ENCODE data around the gene SPART.
"Not testable (repeated sequence)": the region's sequence is repeated elsewhere in the genome, so short reads cannot be mapped to it uniquely, and the experiment has no call there.

SPART gene

DNA sequence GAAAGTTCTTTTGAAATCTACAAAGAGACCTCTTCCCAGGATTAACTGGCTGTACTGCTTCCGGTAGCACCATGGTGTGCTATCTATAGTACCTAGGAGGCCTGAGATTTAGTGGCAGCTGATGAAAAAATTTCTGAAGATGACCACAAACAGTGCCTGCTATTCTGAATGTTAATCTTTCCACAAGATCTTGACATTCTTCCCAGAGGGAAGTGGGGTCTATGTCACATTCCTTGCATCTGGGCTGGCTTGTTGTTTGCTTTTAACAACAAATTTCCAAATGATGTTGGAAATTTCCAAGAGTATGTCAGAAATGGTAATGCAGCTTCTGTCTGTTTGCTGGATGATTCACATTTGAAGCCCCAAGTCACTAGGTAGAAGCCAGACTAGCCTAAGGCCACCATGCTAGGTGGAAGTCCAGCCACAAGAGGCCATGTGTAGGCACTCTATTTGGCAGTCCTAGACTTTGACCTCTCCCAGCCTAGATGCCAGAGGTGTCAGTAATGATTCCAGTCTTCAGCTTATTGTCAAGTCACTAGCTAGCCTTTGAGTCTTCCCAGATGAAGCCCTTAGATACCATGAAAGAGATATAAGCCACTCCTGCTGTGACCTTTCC lies 22.1 kb downstream of the SPART start:
- Histone ChIP-seq H3K4me1 (no peaks in the 10 kb centered on the region), H3K4me2 (no peak overlapping the region), H3K27ac (no peak overlapping the region), H3K36me3 (no peaks in the 10 kb centered on the region), H3K9me3 (no peaks in the 10 kb centered on the region), H3K9ac (no peak overlapping the region), H4K20me1 (no peaks in the 10 kb centered on the region), H3K27me3 (no peaks in the 10 kb centered on the region), H3K4me3 (no peak overlapping the region)
- TF ChIP-seq Cebpa-rat (IDR thresholded peaks at IDR 0.05) = no peak

DNA sequence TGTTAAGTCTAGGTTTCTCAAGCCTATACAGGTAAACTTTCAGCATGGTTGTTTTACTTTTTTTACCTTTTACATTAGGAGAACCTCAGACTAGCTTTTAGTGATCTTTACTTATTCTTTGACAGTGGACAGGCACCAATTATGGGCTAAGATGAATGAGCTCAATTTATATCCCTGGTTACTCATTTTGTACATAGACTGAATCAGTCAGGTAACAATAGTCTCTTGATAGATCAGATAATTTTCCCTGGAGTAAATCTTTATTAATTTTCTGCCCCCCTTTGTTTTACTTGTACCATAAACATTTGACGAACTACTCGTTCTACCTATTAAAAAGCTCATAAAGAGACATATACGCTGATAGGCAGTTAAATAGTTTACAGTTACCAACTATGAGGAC lies 22.8 kb downstream of the SPART start:
- no peak overlapping the region for H3K9ac ChIP-seq
- H3K4me2 ChIP-seq = no peak overlapping the region
- no peaks in the 10 kb centered on the region for H4K20me1 ChIP-seq
- H3K27ac ChIP-seq = no peak overlapping the region
- no peak overlapping the region for H3K4me3 ChIP-seq
- no peak for TF ChIP-seq Cebpa-rat (IDR thresholded peaks at IDR 0.05)
- H3K36me3 ChIP-seq = no peaks in the 10 kb centered on the region
- H3K4me1 ChIP-seq = no peaks in the 10 kb centered on the region
- H3K9me3 ChIP-seq = no peaks in the 10 kb centered on the region
- H3K27me3 ChIP-seq = no peaks in the 10 kb centered on the region

- H3K9me3 ChIP-seq, H3K4me1 ChIP-seq, H3K4me3 ChIP-seq, H4K20me1 ChIP-seq, H3K4me2 ChIP-seq, H3K9ac ChIP-seq, H3K27ac ChIP-seq, H3K36me3 ChIP-seq, H3K27me3 ChIP-seq: not testable (repeated sequence)
These were observed 26.4 kb downstream of the SPART start for GRCh38 chr13:36319793-36320192.

GRCh38 chr13:36313047-36313969 lies 32.9 kb downstream of the SPART start:
- no peaks in the 10 kb centered on the region for H4K20me1 ChIP-seq
- H3K9ac ChIP-seq = no peak overlapping the region
- H3K27me3 ChIP-seq = no peaks in the 10 kb centered on the region
- no peaks in the 10 kb centered on the region for H3K4me1 ChIP-seq
- H3K9me3 ChIP-seq = no peaks in the 10 kb centered on the region
- H3K4me2 ChIP-seq = no peak overlapping the region
- H3K27ac ChIP-seq = no peak overlapping the region
- H3K4me3 ChIP-seq = no peak overlapping the region
- H3K36me3 ChIP-seq = no peaks in the 10 kb centered on the region
- no peak for TF ChIP-seq Cebpa-rat (IDR thresholded peaks at IDR 0.05)

DNA sequence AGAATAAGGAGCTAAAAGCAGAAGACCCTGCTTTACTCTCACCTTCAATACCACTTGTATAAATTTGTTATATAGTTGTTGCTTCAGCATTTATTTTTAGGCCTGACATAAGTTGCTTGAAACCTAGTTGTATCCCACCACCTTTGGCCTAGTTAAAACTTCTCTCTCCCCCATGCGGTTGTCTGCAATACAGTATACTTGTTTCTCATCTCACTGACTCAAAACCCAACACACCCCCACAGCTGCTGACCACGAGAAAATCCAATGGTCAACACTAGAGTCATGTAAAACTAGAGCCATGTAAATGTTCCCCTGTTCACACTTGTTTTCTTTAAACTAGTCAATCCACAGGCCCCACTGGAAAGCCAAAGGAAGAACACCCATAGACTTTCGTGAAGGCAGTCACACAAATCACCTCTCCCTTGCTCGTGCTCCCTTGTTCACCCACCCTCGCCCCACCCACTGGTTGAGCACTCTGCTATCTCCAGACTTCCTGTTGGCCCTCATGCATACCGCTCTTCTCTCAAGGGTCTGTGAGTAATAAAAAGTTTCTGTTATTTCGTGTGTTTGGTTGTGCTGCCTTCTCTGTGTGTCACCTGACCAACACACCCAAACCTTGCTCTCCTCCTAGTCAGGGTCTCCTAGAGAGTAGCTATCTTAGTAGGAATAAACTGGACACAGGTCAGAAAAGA lies 35.6 kb downstream of the SPART start:
- H4K20me1 ChIP-seq = no peaks in the 10 kb centered on the region
- H3K9ac ChIP-seq = no peak overlapping the region
- TF ChIP-seq Cebpa-rat (IDR thresholded peaks at IDR 0.05) = no peak
- H3K36me3 ChIP-seq = no peaks in the 10 kb centered on the region
- no peak overlapping the region for H3K4me3 ChIP-seq
- no peaks in the 10 kb centered on the region for H3K27me3 ChIP-seq
- H3K4me1 ChIP-seq = no peaks in the 10 kb centered on the region
- H3K27ac ChIP-seq = no peak overlapping the region
- no peak overlapping the region for H3K4me2 ChIP-seq
- no peaks in the 10 kb centered on the region for H3K9me3 ChIP-seq

DNA sequence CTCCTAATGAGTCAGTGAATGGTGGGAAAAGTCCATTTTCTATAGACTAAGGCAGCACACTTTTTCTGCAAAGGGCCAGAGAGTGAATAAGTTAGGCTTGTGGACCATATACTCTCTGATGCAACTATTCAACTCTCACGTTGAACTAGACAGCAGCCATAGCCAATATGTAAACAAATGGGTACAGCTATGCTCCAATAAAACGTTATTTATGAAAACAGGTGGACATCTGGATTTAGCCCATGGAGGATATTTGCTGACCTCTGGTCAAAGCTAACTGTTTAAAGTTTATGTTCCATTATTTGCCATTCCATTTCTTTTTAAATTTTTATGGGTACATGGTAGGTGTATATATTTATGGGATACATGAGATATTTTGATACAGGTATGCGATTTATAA lies 43.9 kb downstream of the SPART start:
- TF ChIP-seq Cebpa-rat (IDR thresholded peaks at IDR 0.05) = no peak
- no peak overlapping the region for H3K9ac ChIP-seq
- H3K27ac ChIP-seq = no peak overlapping the region
- H3K9me3 ChIP-seq = peaks cover 6% of the 10 kb centered on the region; the same call in 1 of the 2 replicates
- H3K4me1 ChIP-seq = no peaks in the 10 kb centered on the region
- H4K20me1 ChIP-seq = no peaks in the 10 kb centered on the region
- no peak overlapping the region for H3K4me2 ChIP-seq
- no peaks in the 10 kb centered on the region for H3K27me3 ChIP-seq
- H3K4me3 ChIP-seq = no peak overlapping the region
- no peaks in the 10 kb centered on the region for H3K36me3 ChIP-seq

GRCh38 chr13:36299469-36299868 lies 46.7 kb downstream of the SPART start:
- H3K27ac ChIP-seq, H3K4me2 ChIP-seq, H3K36me3 ChIP-seq, H3K4me3 ChIP-seq, H3K9ac ChIP-seq, H3K27me3 ChIP-seq, H4K20me1 ChIP-seq, H3K4me1 ChIP-seq, H3K9me3 ChIP-seq: not testable (repeated sequence)

GRCh38 chr13:36298535-36299068 lies 47.6 kb downstream of the SPART start:
- Histone ChIP-seq H3K4me3 (no peak overlapping the region), H3K27ac (no peak overlapping the region), H3K36me3 (no peaks in the 10 kb centered on the region), H3K27me3 (no peaks in the 10 kb centered on the region), H3K4me2 (no peak overlapping the region), H3K9ac (no peak overlapping the region), H3K4me1 (no peaks in the 10 kb centered on the region), H3K9me3 (peaks cover 6% of the 10 kb centered on the region; the same call in 1 of the 2 replicates), H4K20me1 (no peaks in the 10 kb centered on the region)
- no peak for TF ChIP-seq Cebpa-rat (IDR thresholded peaks at IDR 0.05)

- H3K9me3 ChIP-seq = peaks cover 6% of the 10 kb centered on the region; the same call in 1 of the 2 replicates
- H3K9ac ChIP-seq = no peak within 1 kb of the TSS
- no peaks in the 10 kb centered on the region for H3K4me1 ChIP-seq
- H3K36me3 ChIP-seq = no peaks in the 10 kb centered on the region
- no peak for TF ChIP-seq Cebpa-rat (IDR thresholded peaks at IDR 0.05)
- H3K4me3 ChIP-seq = no peak within 1 kb of the TSS
- H3K27me3 ChIP-seq = no peaks in the 10 kb centered on the region
- H3K27ac ChIP-seq = no peak within 1 kb of the TSS
- H3K4me2 ChIP-seq = no peak within 1 kb of the TSS
- no peaks in the 10 kb centered on the region for H4K20me1 ChIP-seq
These were observed 48.5 kb downstream of the SPART start, which contains the start of gene CCDC169 for GRCh38 chr13:36297366-36298338. Gene CCDC169, minus strand, starts transcription at chr13:36297814. Its CDS starts 95 bp downstream, at chr13:36297719.

All from BLaER1 (cell line).